HCT116 (cell line): Measurements from ENCODE around the gene GRIPAP1. TPM values are rescaled to one million over a fixed set of nuclear protein-coding genes. Genes with fewer than 3 reads are reported as not detected.
A peak's percentile ranks its signal among the peaks of the same experiment; 100 is the strongest.

Source experiments
- ATAC-seq: fragments of 200-7000 bp; cut with Tn5 transposase; 2 replicates; pipeline ENCODE4 v1.9.1; 2020; ENCODE audit warnings: mild to moderate bottlenecking, moderate library complexity
- BruUV-seq: library from RNA; stranded (reverse); fragments of 400-500 nt; replicated peaks from 2 replicates; lab custom pipeline; 2021; lab: Mats Ljungman, UMichigan
- CTCF ChIA-PET: fragments of 300-600 bp; sonication (Branson Sonifier 250); formaldehyde crosslinking; loops from one replicate; lab custom pipeline; 2021; ENCODE audit warnings: antibody characterized with exemption; lab: Charles Lee
- POLR2A ChIA-PET: fragments of 300-600, 350-600 bp; sonication (Branson Sonifier 250); formaldehyde crosslinking; loops from one replicate; lab custom pipeline; 2021; ENCODE audit warnings: antibody characterized with exemption; lab: Charles Lee
- RAD21 ChIA-PET, 2 experiments: fragments of 300-600 bp; sonication (Branson Sonifier 250); formaldehyde crosslinking; loops; one replicate each; lab custom pipeline; 2023; ENCODE audit warnings: low total read pairs in 2 of 2; ENCODE audit not compliant: uncharacterized antibody in 2 of 2, unreplicated experiment in 2 of 2, low non-redundant PET in 1 of 2; lab: Charles Lee
- DNase-seq: peaks from one replicate; pipeline ENCODE4 v3.0.0-alpha.2; 2010; ENCODE audit warnings: low read depth, low spot score
- H2AFZ ChIP-seq: fragments of 200-600 bp; shearing (Covaris generic), sonication (generic); 2 replicates; pipeline ENCODE4 v1.6.1; 2017; ENCODE audit warnings: low read depth, mixed run types, mixed read lengths, antibody characterized with exemption, low read length; ENCODE audit not compliant: poor library complexity, severe bottlenecking
- H3K27ac ChIP-seq: 2 replicates; pipeline ENCODE4 v1.5.1; 2012; ENCODE audit warnings: low read depth, low read length
- H3K27me3 ChIP-seq: fragments of 200-600 bp; sonication (generic); 2 replicates; pipeline ENCODE4 v1.6.1; 2016; ENCODE audit warnings: mixed run types, low read length, mixed read lengths; ENCODE audit not compliant: insufficient read depth
- H3K36me3 ChIP-seq, 2 experiments: fragments of 200-500 bp in 1 of 2; fragments of 200-600 bp in 1 of 2; sonication (Bioruptor generic) in 1 of 2; sonication (generic) in 1 of 2; 2 replicates each; pipeline versions ENCODE4 v1.5.1 to v1.6.1; 2014 to 2016; ENCODE audit warnings: low read length in 2 of 2, inconsistent platforms in 1 of 2, mixed read lengths in 1 of 2, mixed run types in 1 of 2; ENCODE audit not compliant: insufficient read depth in 2 of 2, control insufficient read depth in 1 of 2
- H3K4me1 ChIP-seq, 2 experiments: fragments of 200-600 bp in 1 of 2; sonication (generic) in 1 of 2; 2 replicates each; pipeline versions ENCODE4 v1.5.1 to v1.6.1; 2012 to 2017; ENCODE audit warnings: low read length in 2 of 2, inconsistent platforms in 1 of 2, mild to moderate bottlenecking in 1 of 2, mixed read lengths in 1 of 2, mixed run types in 1 of 2, moderate library complexity in 1 of 2; ENCODE audit not compliant: insufficient read depth in 2 of 2, control insufficient read depth in 1 of 2
- H3K4me2 ChIP-seq: fragments of 200-600 bp; sonication (generic); 2 replicates; pipeline ENCODE4 v1.6.1; 2017; ENCODE audit warnings: mixed run types, low read length, mixed read lengths
- H3K4me3 ChIP-seq, 2 experiments: fragments of 200-600 bp in 1 of 2; sonication (generic) in 1 of 2; replicated peaks in 1 of 2; 2 replicates each; pipeline ENCODE4 v1.5.1; 2011 to 2016; ENCODE audit warnings: low read length in 2 of 2, control low read depth in 1 of 2, low read depth in 1 of 2, mild to moderate bottlenecking in 1 of 2, mixed read lengths in 1 of 2, mixed run types in 1 of 2
- H3K79me2 ChIP-seq: fragments of 200-600 bp; sonication (generic); 2 replicates; pipeline ENCODE4 v1.6.1; 2017; ENCODE audit warnings: mild to moderate bottlenecking, mixed run types, low read length, moderate library complexity, mixed read lengths; ENCODE audit not compliant: insufficient read depth
- H3K9ac ChIP-seq: fragments of 200-600 bp; sonication (generic); 2 replicates; pipeline ENCODE4 v1.6.1; 2016; ENCODE audit warnings: low read length, mixed read lengths
- H3K9me2 ChIP-seq: fragments of 200-600 bp; sonication (generic), shearing (Covaris generic); 2 replicates; pipeline ENCODE4 v1.6.1; 2017; ENCODE audit warnings: mixed run types, mild to moderate bottlenecking, moderate library complexity; ENCODE audit not compliant: insufficient read depth
- H3K9me3 ChIP-seq, 2 experiments: fragments of 200-500 bp in 1 of 2; fragments of 200-600 bp in 1 of 2; sonication (Bioruptor generic) in 1 of 2; sonication (generic) in 1 of 2; 2 replicates each; pipeline ENCODE4 v1.6.1; 2014 to 2017; ENCODE audit warnings: low read length in 2 of 2, mixed read lengths in 2 of 2, inconsistent platforms in 1 of 2, low read depth in 1 of 2, mild to moderate bottlenecking in 1 of 2, mixed run types in 1 of 2, moderate library complexity in 1 of 2; ENCODE audit not compliant: control insufficient read depth in 1 of 2, insufficient read depth in 1 of 2
- H4K20me1 ChIP-seq: fragments of 200-600 bp; sonication (generic), shearing (Covaris generic); 2 replicates; pipeline ENCODE4 v1.6.1; 2017; ENCODE audit warnings: mixed run types, mild to moderate bottlenecking, moderate library complexity; ENCODE audit not compliant: insufficient read depth
- EGR1 ChIP-seq: IDR thresholded peaks from 2 replicates; pipeline ENCODE4 v1.6.1; 2012; ENCODE audit warnings: low read depth
- JUND ChIP-seq: IDR thresholded peaks from 2 replicates; pipeline ENCODE4 v1.6.1; 2012
- POLR2AphosphoS5 ChIP-seq: IDR thresholded peaks from 2 replicates; pipeline ENCODE4 v1.6.1; 2011; ENCODE audit warnings: mild to moderate bottlenecking, low read depth, low read length, moderate library complexity
- SIN3A ChIP-seq: IDR thresholded peaks from 2 replicates; pipeline ENCODE4 v1.6.1; 2012; ENCODE audit warnings: low read depth
- SP1 ChIP-seq: IDR thresholded peaks from 2 replicates; pipeline ENCODE4 v1.6.1; 2012; ENCODE audit warnings: low read depth
- SRF ChIP-seq: IDR thresholded peaks from 2 replicates; pipeline ENCODE4 v1.6.1; 2012; ENCODE audit warnings: low read depth
- ZFX ChIP-seq: fragments of 450-650 bp; IDR thresholded peaks from 2 replicates; pipeline ENCODE4 v1.6.1; 2017
- intact Hi-C: fragments of 100-400 bp; cut with micrococcal nuclease; formaldehyde crosslinking; loops from 2 replicates; pipeline ENCODE4 v1.10.0; 2022
- total RNA-seq: library from RNA; stranded (reverse); gene quantifications from one replicate; pipeline ENCODE4 v1.2.1, GENCODE V29; 2021; ENCODE audit not compliant: unreplicated experiment
- TF ChIP-seq, protein P1 (sequence below): IDR thresholded peaks from 2 replicates; pipeline ENCODE4 v1.6.1; 2012; ENCODE audit warnings: low read depth

The GRIPAP1 gene
- total RNA-seq, 1 experiment from 2014 or later = 39.4 TPM

DNA sequence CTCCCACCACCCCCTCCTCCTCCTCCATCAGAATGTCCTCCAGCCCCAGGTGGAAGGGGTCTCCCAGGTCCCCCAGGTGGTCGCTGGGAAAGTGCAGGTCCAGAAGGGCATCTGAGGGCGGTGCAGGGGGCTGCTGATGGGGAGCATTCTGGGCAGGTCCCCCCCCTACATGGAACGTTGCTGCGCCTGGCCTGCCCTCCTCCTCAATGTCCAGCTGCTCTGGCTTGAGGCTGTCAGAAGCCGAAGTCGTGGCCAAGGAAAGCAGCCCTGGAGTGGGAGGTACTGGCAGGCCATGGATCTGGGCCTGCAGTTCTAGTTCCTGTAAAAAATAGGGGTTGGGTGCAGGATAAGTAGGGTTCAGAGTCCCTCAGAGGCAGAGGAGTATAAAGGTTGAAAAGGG lies 28.2 kb upstream of the GRIPAP1 start:
- Histone ChIP-seq H3K4me2 (no peak overlapping the region), H2AFZ (no peak overlapping the region), H4K20me1 (no peaks in the 10 kb centered on the region), H3K9me2 (no peaks in the 10 kb centered on the region), H3K79me2 (no peaks in the 10 kb centered on the region), H3K36me3 (peaks cover 0 to 10% of the 10 kb centered on the region in 2 experiments; a peak in 3 of 4 replicates), H3K4me3 (no peak overlapping the region), H3K4me1 (peaks cover 3% of the 10 kb centered on the region in 2 experiments; a peak in 2 of 4 replicates), H3K27me3 (no peaks in the 10 kb centered on the region), H3K9me3 (no peaks in the 10 kb centered on the region), H3K9ac (no peak overlapping the region), H3K27ac (no peak overlapping the region)
- ATAC-seq = no peak
- ChIA-PET RAD21 (no interaction called here), POLR2A (interaction anchor here (0.9 kb wide), 1 partner anchor 9 kb away, joined by 3 read pairs; no protein-coding TSS in a partner anchor), CTCF (no interaction called here)
- intact Hi-C loops = loop anchor here (2.0 kb wide), 1 partner anchor 57 kb away; no protein-coding TSS in a partner anchor
- DNase-seq = no peak
- TF ChIP-seq, protein P1, sequence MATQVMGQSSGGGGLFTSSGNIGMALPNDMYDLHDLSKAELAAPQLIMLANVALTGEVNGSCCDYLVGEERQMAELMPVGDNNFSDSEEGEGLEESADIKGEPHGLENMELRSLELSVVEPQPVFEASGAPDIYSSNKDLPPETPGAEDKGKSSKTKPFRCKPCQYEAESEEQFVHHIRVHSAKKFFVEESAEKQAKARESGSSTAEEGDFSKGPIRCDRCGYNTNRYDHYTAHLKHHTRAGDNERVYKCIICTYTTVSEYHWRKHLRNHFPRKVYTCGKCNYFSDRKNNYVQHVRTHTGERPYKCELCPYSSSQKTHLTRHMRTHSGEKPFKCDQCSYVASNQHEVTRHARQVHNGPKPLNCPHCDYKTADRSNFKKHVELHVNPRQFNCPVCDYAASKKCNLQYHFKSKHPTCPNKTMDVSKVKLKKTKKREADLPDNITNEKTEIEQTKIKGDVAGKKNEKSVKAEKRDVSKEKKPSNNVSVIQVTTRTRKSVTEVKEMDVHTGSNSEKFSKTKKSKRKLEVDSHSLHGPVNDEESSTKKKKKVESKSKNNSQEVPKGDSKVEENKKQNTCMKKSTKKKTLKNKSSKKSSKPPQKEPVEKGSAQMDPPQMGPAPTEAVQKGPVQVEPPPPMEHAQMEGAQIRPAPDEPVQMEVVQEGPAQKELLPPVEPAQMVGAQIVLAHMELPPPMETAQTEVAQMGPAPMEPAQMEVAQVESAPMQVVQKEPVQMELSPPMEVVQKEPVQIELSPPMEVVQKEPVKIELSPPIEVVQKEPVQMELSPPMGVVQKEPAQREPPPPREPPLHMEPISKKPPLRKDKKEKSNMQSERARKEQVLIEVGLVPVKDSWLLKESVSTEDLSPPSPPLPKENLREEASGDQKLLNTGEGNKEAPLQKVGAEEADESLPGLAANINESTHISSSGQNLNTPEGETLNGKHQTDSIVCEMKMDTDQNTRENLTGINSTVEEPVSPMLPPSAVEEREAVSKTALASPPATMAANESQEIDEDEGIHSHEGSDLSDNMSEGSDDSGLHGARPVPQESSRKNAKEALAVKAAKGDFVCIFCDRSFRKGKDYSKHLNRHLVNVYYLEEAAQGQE = no peak
- TF ChIP-seq SIN3A = no peak
- TF ChIP-seq JUND = no peak
- no peak for TF ChIP-seq ZFX
- TF ChIP-seq SP1 = no peak
- TF ChIP-seq SRF = no peak
- TF ChIP-seq EGR1 = no peak
- BruUV-seq = no TSS peak

DNA sequence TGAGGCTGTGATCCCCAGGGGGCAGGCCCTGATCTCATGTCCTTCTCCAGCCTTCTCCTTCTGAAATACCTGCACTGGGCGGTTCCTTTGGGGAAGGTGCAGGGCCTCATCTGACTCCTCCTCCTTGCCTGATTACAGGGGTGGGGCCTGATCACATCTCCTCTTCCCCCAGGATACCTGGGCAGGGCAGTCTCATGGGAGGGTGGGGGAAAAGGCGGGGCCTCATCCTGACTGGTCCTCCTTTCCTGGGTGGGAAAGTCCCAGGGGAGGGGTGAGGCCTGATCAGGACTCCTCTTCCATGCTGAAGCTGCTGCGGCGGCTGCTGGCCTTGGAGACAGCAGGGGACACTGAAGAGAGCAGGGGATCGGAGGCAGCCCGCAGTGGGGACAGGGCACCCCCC lies 27.8 kb upstream of the GRIPAP1 start:
- TF ChIP-seq POLR2AphosphoS5 = peak; percentile 14; the same call in 1 of the 2 replicates
- TF ChIP-seq SIN3A = no peak
- no peaks in the 10 kb centered on the region for H3K9me3 ChIP-seq
- no peak overlapping the region for H2AFZ ChIP-seq
- DNase-seq (peak; percentile 37), ATAC-seq (peak; percentile 97)
- H3K9me2 ChIP-seq = no peaks in the 10 kb centered on the region
- no peak overlapping the region for H3K4me3 ChIP-seq
- H3K27ac ChIP-seq = no peak overlapping the region
- no peaks in the 10 kb centered on the region for H3K27me3 ChIP-seq
- ChIA-PET CTCF (no interaction called here), RAD21 (no interaction called here), POLR2A (no interaction called here)
- H3K4me2 ChIP-seq = no peak overlapping the region
- no TSS peak for BruUV-seq
- peaks cover 0 to 10% of the 10 kb centered on the region in 2 experiments; a peak in 3 of 4 replicates for H3K36me3 ChIP-seq
- H4K20me1 ChIP-seq = no peaks in the 10 kb centered on the region
- peaks cover 3% of the 10 kb centered on the region in 2 experiments; a peak in 2 of 4 replicates for H3K4me1 ChIP-seq
- H3K9ac ChIP-seq = no peak overlapping the region
- intact Hi-C loops = loop anchor here (2.0 kb wide), 1 partner anchor 57 kb away; no protein-coding TSS in a partner anchor
- H3K79me2 ChIP-seq = no peaks in the 10 kb centered on the region
